A549 (cell line): Measurements from ENCODE around the gene GTF2H2C_2.
"Not testable (repeated sequence)": the region's sequence is repeated elsewhere in the genome, so short reads cannot be mapped to it uniquely, and the experiment has no call there.

Experiments
- BHLHE40 ChIP-seq: IDR thresholded peaks from 2 replicates; pipeline ENCODE4 v1.6.1; 2012; ENCODE audit warnings: low read depth, low read length, inconsistent platforms
- CTCF ChIP-seq: fragments of >200 bp; sonication (Bioruptor Twin); formaldehyde crosslinking; IDR thresholded peaks from 3 replicates; pipeline ENCODE4 v1.5.1; 2016
- EP300 ChIP-seq, 2 experiments: fragments of >200 bp; sonication (Bioruptor Twin); formaldehyde crosslinking; IDR thresholded peaks; 2 replicates in 1 of 2; 3 replicates in 1 of 2; pipeline ENCODE4 v1.6.1; 2016 to 2017
- FOXS1 ChIP-seq: fragments of 250-450 bp; sonication (Bioruptor Pico); IDR thresholded peaks from 2 replicates; pipeline ENCODE4 v1.5.0; 2020; ENCODE audit warnings: mild to moderate bottlenecking, moderate library complexity
- GATA3 ChIP-seq: IDR thresholded peaks from 2 replicates; pipeline ENCODE4 v1.6.1; 2012; ENCODE audit warnings: borderline replicate concordance
- HOXA7 ChIP-seq: fragments of 250-450 bp; sonication (Bioruptor Pico); IDR thresholded peaks from 2 replicates; pipeline ENCODE4 v1.5.0; 2020; ENCODE audit warnings: mild to moderate bottlenecking, moderate library complexity
- MAX ChIP-seq: IDR thresholded peaks from 2 replicates; pipeline ENCODE4 v1.6.1; 2012
- NR3C1 ChIP-seq: fragments of >200 bp; sonication (Bioruptor Twin); formaldehyde crosslinking; IDR thresholded peaks from 3 replicates; pipeline ENCODE4 v1.6.1; 2017
- POLR2A ChIP-seq: IDR thresholded peaks from 2 replicates; pipeline ENCODE4 v1.6.1; 2012; ENCODE audit warnings: mild to moderate bottlenecking, low read length
- POLR2AphosphoS2 ChIP-seq: conservative IDR thresholded peaks from 2 replicates; pipeline ENCODE4 v1.6.1; 2012; ENCODE audit warnings: low read length, improper control_type of control experiment, inconsistent platforms
- RAD21 ChIP-seq, 2 experiments: fragments of >200 bp in 1 of 2; sonication (Bioruptor Twin) in 1 of 2; formaldehyde crosslinking in 1 of 2; IDR thresholded peaks in 1 of 2; conservative IDR thresholded peaks in 1 of 2; 2 replicates in 1 of 2; 3 replicates in 1 of 2; pipeline ENCODE4 v1.6.1; 2012 to 2018; ENCODE audit warnings: inconsistent platforms in 1 of 2
- SMC3 ChIP-seq: fragments of >200 bp; sonication (Bioruptor Twin); formaldehyde crosslinking; IDR thresholded peaks from 3 replicates; pipeline ENCODE4 v1.6.1; 2018; ENCODE audit warnings: inconsistent platforms
- TP53 ChIP-seq: fragments of 250-450 bp; sonication (Bioruptor Pico); IDR thresholded peaks from 2 replicates; pipeline ENCODE4 v1.5.0; 2021; ENCODE audit warnings: mild to moderate bottlenecking, moderate library complexity
- USF2 ChIP-seq: fragments of 450-650 bp; IDR thresholded peaks from 2 replicates; pipeline ENCODE4 v1.6.1; 2014; ENCODE audit warnings: antibody characterized with exemption

GRCh38 chr5:70415117-70415516, at the start of gene GTF2H2C_2:
- TF ChIP-seq CTCF; SMC3; RAD21 (conservative IDR thresholded peaks at IDR 0.05 in 1 of 2, IDR thresholded peaks at IDR 0.05 in 1 of 2); USF2; MAX; GATA3; POLR2A; EP300 (IDR thresholded peaks at IDR 0.05); NR3C1; HOXA7 (CRISPR knock-in tag); POLR2AphosphoS2; BHLHE40; TP53 (CRISPR knock-in tag); FOXS1 (CRISPR knock-in tag): not testable (repeated sequence)
